Measurements from ENCODE around the gene SETD2. TPM values are rescaled to one million over a fixed set of nuclear protein-coding genes. Genes with fewer than 3 reads are reported as not detected.

Gene SETD2
- total and polyA plus RNA-seq, 2 experiments from 2014 or later = 16.7 to 45.2 TPM

DNA sequence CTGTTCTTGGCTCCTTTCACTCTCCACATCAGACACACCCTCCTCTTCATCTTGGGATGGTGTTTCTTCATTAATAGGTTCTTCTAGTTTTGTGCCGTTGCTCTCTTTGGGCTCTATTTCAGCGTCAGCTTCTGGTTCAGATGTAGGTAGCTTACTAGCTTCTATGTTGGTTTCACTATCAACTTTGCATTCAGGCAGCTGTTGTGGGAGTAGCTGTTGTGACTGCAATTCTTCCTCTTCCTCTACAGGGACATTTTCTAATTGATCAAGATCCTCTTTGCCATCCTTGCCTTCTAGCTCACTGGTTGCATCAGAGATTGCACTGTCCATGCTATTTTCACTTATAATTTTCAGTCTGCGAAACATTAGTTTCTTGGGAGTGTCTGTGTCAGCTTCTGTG, 80.1 kb downstream of the SETD2 start:
- Histone ChIP-seq H3K9me2 (ENCODE audit: insufficient read depth) (no peaks in the 10 kb centered on the region), H2AFZ (no peak overlapping the region), H3K27ac (ENCODE audit: low read depth) (no peak overlapping the region), H3K36me3 (ENCODE audit: insufficient read depth) (peaks cover 15% of the 10 kb centered on the region; the same call in 1 of the 2 replicates), H3F3A (replicated peaks; ENCODE audit: low read depth) (no peaks in the 10 kb centered on the region), H3K79me2 (replicated peaks; ENCODE audit: insufficient read depth) (peaks cover 9% of the 10 kb centered on the region; the same call in 1 of the 2 replicates), H3K4me2 (no peak overlapping the region), H3K27me3 (ENCODE audit: insufficient read depth) (no peaks in the 10 kb centered on the region), H4K20me1 (replicated peaks; ENCODE audit: insufficient read depth) (no peaks in the 10 kb centered on the region), H3K4me1 (ENCODE audit: insufficient read depth) (no peaks in the 10 kb centered on the region), H3K4me3 (no peak overlapping the region)
- DNase-seq (ENCODE audit: low spot score) = no peak
- no peaks in the 10 kb centered on the region for H3K4me1 Mint-ChIP-seq
- H3K9me3 Mint-ChIP-seq = no peaks in the 10 kb centered on the region
- no peak for ATAC-seq
- TF ChIP-seq STAT1 (IDR thresholded peaks at IDR 0.05; ENCODE audit: unreplicated experiment) = no peak
- TF ChIP-seq, protein P1, sequence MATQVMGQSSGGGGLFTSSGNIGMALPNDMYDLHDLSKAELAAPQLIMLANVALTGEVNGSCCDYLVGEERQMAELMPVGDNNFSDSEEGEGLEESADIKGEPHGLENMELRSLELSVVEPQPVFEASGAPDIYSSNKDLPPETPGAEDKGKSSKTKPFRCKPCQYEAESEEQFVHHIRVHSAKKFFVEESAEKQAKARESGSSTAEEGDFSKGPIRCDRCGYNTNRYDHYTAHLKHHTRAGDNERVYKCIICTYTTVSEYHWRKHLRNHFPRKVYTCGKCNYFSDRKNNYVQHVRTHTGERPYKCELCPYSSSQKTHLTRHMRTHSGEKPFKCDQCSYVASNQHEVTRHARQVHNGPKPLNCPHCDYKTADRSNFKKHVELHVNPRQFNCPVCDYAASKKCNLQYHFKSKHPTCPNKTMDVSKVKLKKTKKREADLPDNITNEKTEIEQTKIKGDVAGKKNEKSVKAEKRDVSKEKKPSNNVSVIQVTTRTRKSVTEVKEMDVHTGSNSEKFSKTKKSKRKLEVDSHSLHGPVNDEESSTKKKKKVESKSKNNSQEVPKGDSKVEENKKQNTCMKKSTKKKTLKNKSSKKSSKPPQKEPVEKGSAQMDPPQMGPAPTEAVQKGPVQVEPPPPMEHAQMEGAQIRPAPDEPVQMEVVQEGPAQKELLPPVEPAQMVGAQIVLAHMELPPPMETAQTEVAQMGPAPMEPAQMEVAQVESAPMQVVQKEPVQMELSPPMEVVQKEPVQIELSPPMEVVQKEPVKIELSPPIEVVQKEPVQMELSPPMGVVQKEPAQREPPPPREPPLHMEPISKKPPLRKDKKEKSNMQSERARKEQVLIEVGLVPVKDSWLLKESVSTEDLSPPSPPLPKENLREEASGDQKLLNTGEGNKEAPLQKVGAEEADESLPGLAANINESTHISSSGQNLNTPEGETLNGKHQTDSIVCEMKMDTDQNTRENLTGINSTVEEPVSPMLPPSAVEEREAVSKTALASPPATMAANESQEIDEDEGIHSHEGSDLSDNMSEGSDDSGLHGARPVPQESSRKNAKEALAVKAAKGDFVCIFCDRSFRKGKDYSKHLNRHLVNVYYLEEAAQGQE (IDR thresholded peaks at IDR 0.05; ENCODE audit: unreplicated experiment) = no peak
- H3K36me3 Mint-ChIP-seq (ENCODE audit: low read depth) = peaks cover 38% of the 10 kb centered on the region
- H3K4me3 Mint-ChIP-seq = no peak overlapping the region
- H3K27ac Mint-ChIP-seq = no peak overlapping the region
- no peaks in the 10 kb centered on the region for H3K27me3 Mint-ChIP-seq (ENCODE audit: insufficient read depth, low read depth, poor library complexity)

DNA sequence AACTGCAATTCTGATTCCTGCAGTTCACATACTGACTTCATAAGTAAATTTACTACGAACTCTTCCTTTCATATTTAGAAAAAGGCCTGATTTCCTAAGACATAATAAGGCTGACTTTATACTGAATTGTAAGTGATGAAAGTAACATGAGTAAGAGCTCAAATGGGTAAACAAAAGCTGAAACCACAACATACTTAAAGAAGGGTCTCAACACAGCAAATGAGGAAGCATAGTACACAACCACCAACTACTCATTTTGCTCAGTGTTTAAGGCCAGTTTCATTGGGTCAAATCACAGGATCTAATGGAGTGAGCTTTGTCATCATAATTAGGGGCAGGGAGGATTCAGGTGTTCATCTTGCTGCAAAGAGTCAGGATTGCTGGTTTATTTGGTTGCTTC, 81.4 kb downstream of the SETD2 start:
- no peak overlapping the region for H3K27ac ChIP-seq (ENCODE audit: low read depth)
- ATAC-seq (no peak), DNase-seq (ENCODE audit: low spot score) (no peak)
- H3K27me3 Mint-ChIP-seq (ENCODE audit: insufficient read depth, low read depth, poor library complexity) = no peaks in the 10 kb centered on the region
- H3K36me3 Mint-ChIP-seq (ENCODE audit: low read depth) = peaks cover 38% of the 10 kb centered on the region
- no peaks in the 10 kb centered on the region for H3F3A ChIP-seq (replicated peaks; ENCODE audit: low read depth)
- no peak overlapping the region for H3K4me3 Mint-ChIP-seq
- no peak overlapping the region for H3K4me2 ChIP-seq
- no peaks in the 10 kb centered on the region for H3K9me3 Mint-ChIP-seq
- H3K9me2 ChIP-seq (ENCODE audit: insufficient read depth) = no peaks in the 10 kb centered on the region
- no peak overlapping the region for H3K4me3 ChIP-seq
- H3K27ac Mint-ChIP-seq = no peak overlapping the region
- H3K79me2 ChIP-seq (replicated peaks; ENCODE audit: insufficient read depth) = peaks cover 11% of the 10 kb centered on the region
- H3K4me1 Mint-ChIP-seq = no peaks in the 10 kb centered on the region
- H3K27me3 ChIP-seq (ENCODE audit: insufficient read depth) = no peaks in the 10 kb centered on the region
- no peaks in the 10 kb centered on the region for H3K4me1 ChIP-seq (ENCODE audit: insufficient read depth)
- H3K36me3 ChIP-seq (ENCODE audit: insufficient read depth) = peaks cover 15% of the 10 kb centered on the region; the same call in 1 of the 2 replicates
- H2AFZ ChIP-seq = no peak overlapping the region
- H4K20me1 ChIP-seq (replicated peaks; ENCODE audit: insufficient read depth) = no peaks in the 10 kb centered on the region
- TF ChIP-seq CREB1 (CRISPR knock-in tag; IDR thresholded peaks at IDR 0.05; ENCODE audit: low read depth) (no peak), ZNF114 (CRISPR knock-in tag; IDR thresholded peaks at IDR 0.05) (no peak), ZNF331 (CRISPR knock-in tag; IDR thresholded peaks at IDR 0.05; ENCODE audit: low read depth) (no peak), STAT1 (IDR thresholded peaks at IDR 0.05; ENCODE audit: unreplicated experiment) (no peak), EZH2phosphoT487 (IDR thresholded peaks at IDR 0.05; ENCODE audit: unreplicated experiment) (no peak)
- TF ChIP-seq, protein P1 (IDR thresholded peaks at IDR 0.05; ENCODE audit: unreplicated experiment) = no peak
- TF ChIP-seq, protein P2, sequence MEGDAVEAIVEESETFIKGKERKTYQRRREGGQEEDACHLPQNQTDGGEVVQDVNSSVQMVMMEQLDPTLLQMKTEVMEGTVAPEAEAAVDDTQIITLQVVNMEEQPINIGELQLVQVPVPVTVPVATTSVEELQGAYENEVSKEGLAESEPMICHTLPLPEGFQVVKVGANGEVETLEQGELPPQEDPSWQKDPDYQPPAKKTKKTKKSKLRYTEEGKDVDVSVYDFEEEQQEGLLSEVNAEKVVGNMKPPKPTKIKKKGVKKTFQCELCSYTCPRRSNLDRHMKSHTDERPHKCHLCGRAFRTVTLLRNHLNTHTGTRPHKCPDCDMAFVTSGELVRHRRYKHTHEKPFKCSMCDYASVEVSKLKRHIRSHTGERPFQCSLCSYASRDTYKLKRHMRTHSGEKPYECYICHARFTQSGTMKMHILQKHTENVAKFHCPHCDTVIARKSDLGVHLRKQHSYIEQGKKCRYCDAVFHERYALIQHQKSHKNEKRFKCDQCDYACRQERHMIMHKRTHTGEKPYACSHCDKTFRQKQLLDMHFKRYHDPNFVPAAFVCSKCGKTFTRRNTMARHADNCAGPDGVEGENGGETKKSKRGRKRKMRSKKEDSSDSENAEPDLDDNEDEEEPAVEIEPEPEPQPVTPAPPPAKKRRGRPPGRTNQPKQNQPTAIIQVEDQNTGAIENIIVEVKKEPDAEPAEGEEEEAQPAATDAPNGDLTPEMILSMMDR (conservative IDR thresholded peaks at IDR 0.05; ENCODE audit: low read depth in 2 of 2) = no peak

Data from GM23338 (cell line).